ENCODE data around the gene MAST3. TPM values are rescaled to one million over a fixed set of nuclear protein-coding genes. Genes with fewer than 3 reads are reported as not detected.
A peak's percentile ranks its signal among the peaks of the same experiment; 100 is the strongest.

MAST3 gene
- total RNA-seq, 1 experiment from 2014 or later = 2.6 TPM

GRCh38 chr19:18176367-18177310 is 79.1 kb downstream of the MAST3 start:
- DNase-seq (ENCODE audit: low read depth) = no peak

DNA sequence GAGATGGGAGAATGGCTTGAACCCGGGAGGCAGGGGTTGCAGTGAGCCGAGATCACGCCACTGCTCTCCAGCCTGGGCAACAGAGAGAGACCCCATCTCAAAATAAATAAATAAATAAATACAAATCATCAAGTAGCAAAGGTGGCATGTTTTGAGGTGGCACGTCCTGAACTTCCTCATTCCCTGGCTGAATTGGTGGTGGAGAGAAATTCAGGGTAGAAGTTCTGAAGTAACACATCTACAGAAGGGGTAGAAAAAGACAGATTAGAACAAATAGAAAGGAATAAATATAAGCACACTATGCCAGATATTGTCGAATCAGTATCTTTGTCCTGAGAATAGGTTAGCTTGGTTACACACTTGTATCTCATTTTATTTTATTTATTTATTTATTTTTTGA is 82.4 kb downstream of the MAST3 start:
- DNase-seq (ENCODE audit: low read depth) = no peak

GRCh38 chr19:18183529-18183928 is 86.0 kb downstream of the MAST3 start:
- no peak for DNase-seq (ENCODE audit: low read depth)

GRCh38 chr19:18185538-18185937 is 88.0 kb downstream of the MAST3 start:
- no peak for DNase-seq (ENCODE audit: low read depth)

DNA sequence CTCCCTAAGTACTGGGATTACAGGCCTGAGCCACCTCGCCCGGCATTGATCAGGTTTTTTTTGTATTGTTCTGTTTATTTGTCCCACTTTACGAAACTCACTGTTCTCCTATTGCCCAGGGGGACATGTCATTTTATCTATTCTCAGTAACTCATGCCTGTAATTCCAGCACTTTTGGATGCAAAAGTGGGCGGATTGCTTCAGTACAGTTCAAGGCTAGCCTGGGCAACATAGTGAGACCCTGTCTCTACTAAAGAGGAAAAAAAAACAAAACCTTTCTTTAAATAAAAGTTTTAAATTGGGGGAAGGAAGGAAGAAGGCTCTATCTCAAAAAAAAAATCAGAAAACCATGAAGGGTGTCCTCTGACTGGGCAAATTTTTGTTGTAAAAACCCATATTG is 92.7 kb downstream of the MAST3 start:
- no peak for DNase-seq (ENCODE audit: low read depth)

DNA sequence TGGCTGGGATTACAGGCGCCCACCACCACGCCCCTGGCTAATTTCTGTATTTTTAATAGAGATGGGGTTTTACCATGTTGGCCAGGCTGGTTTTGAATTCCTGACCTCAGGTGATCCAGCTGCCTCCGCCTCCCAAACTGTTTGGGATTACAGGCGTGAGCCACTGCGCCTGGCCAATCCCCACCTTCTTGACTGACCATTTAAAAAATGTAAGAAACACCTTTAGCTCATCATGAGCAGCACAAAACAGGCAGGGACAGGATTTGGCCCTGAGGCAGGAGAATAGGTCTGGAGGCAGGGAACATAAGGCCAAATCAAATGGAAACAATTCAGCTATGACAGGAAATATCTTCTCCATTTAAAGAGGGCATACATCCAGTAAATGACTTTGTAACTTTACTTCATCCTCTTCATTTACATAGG is 94.1 kb downstream of the MAST3 start:
- DNase-seq (ENCODE audit: low read depth) = no peak

- DNase-seq (ENCODE audit: low read depth) = peak; percentile 100
Observed at GRCh38 chr19:18192673-18193387, 95.3 kb downstream of the MAST3 start, which contains the start of gene MPV17L2. Gene MPV17L2, plus strand, starts transcription at chr19:18193218. Its CDS starts 64 bp downstream, at chr19:18193282.

GRCh38 chr19:18193388-18194180 is 96.0 kb downstream of the MAST3 start:
- no peak for DNase-seq (ENCODE audit: low read depth)

DNA sequence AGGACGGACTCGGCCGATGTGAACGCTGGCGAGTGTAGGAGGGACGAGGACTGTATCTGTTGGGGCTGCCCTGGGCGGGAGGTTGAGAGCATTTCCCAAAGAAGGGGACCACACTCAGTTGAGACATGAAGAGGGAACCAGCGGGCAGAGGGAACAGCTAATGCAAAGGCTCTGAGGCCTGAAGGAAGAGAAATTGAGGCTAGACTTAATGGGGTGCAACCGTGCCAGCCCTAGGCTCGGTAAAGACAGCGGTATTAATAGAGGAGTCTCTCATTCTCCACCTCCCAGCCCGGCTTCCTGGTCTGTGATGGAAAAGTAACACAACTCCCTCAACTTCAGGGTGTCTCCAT is 96.6 kb downstream of the MAST3 start:
- no peak for DNase-seq (ENCODE audit: low read depth)

- DNase-seq (ENCODE audit: low read depth) = peak; percentile 64
Observed at GRCh38 chr19:18194554-18195238, 97.1 kb downstream of the MAST3 start.

DNA sequence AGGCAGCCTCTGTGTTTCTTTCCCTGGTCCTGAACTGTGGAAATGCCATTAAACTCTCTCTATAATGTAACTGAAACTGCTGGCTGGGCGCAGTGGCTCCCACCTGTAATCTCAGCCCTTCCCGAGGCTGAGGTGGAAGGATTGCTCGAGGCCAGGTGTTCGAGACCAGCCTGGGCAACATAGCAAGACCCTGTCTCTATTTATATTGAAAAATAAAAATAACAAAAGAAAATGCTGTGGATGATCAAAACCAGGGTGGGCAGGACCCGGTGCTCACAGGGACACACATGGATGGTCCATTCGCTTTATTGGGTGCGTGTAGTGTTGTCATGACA is 98.9 kb downstream of the MAST3 start:
- DNase-seq (ENCODE audit: low read depth) = no peak

DNA sequence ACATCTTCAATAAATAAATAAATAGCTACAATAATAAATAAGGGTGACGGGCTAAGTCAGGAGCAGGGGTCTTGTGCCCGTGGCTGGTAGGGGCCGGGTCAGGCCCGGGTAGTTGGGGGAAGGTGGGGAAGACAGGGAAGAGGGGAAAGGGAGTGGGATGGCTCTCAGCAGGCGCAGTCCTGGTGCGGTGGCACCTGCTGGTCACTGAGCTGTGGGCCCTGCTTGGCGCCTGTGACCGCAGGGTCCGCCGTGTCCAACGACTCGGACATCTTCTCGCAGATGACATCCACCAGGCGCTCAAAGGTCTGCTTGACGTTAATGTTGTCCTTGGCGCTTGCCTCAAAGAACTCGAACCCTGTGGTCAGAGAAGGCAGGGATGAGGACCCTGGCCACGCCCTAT is 99.7 kb downstream of the MAST3 start:
- DNase-seq (ENCODE audit: low read depth) = no peak

DNA sequence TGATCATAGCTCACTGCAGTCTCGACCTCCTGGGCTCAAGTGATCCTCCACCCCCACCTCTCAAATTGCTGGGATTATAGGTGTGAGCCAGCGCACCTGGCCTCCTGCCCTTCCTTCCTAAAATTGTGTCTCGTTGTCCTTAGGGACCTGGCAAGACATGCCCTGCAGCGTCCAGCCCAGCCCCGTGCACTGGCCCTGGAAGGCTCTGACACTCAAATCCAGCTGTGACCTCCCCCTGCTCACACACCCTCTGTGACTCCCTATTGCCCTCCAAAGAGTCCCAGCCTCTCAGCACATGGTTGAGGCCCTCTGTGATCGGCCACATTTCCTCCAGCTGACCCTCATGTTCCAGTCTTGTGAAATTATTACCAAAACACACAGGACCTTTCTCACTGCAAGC is 100.4 kb downstream of the MAST3 start:
- DNase-seq (ENCODE audit: low read depth) = no peak

- no peak for DNase-seq (ENCODE audit: low read depth)
Observed at GRCh38 chr19:18198374-18198773, 100.8 kb downstream of the MAST3 start.

Other genes starting within 250 kb of the MAST3 start
- gene JAK3, start 249.8 kb upstream of the MAST3 start, total RNA-seq (2014; rRNA removed; shearing (Covaris generic)) = 0.59 and 1.3 TPM in 2 replicates
- 1,191 and 1,205 TPM in 2 replicates for gene RPL18A, start 237.9 kb upstream of the MAST3 start, total RNA-seq (2014; rRNA removed; shearing (Covaris generic))
- not detected in 2 replicates for gene SLC5A5, start 225.8 kb upstream of the MAST3 start, total RNA-seq (2014; rRNA removed; shearing (Covaris generic))
- 54.3 and 56.7 TPM in 2 replicates for gene CCDC124, start 164.8 kb upstream of the MAST3 start, total RNA-seq (2014; rRNA removed; shearing (Covaris generic))
- 0.20 TPM in 1 of 2 replicates, not detected in the other for gene KCNN1, start 130.7 kb upstream of the MAST3 start, total RNA-seq (2014; rRNA removed; shearing (Covaris generic))
- 8.8 and 11.3 TPM in 2 replicates for gene ARRDC2, start 89.6 kb upstream of the MAST3 start, total RNA-seq (2014; rRNA removed; shearing (Covaris generic))
- gene IL12RB1, start 10.8 kb upstream of the MAST3 start, total RNA-seq (2014; rRNA removed; shearing (Covaris generic)) = 2.3 and 4.3 TPM in 2 replicates
- gene PIK3R2, start 55.4 kb downstream of the MAST3 start, total RNA-seq (2014; rRNA removed; shearing (Covaris generic)) = 11.3 and 11.7 TPM in 2 replicates
- gene IFI30, start 76.0 kb downstream of the MAST3 start, total RNA-seq (2014; rRNA removed; shearing (Covaris generic)) = 56.0 and 69.6 TPM in 2 replicates
- gene MPV17L2, start 95.4 kb downstream of the MAST3 start, total RNA-seq (2014; rRNA removed; shearing (Covaris generic)) = 18.6 and 23.5 TPM in 2 replicates
- 1.7 and 3.6 TPM in 2 replicates for gene RAB3A, start 106.3 kb downstream of the MAST3 start, total RNA-seq (2014; rRNA removed; shearing (Covaris generic))
- gene PDE4C, start 128.7 kb downstream of the MAST3 start, total RNA-seq (2014; rRNA removed; shearing (Covaris generic)) = 0.10 and 0.60 TPM in 2 replicates
- gene IQCN, start 176.7 kb downstream of the MAST3 start, total RNA-seq (2014; rRNA removed; shearing (Covaris generic)) = 0.29 and 0.36 TPM in 2 replicates
- gene JUND, start 183.8 kb downstream of the MAST3 start, total RNA-seq (2014; rRNA removed; shearing (Covaris generic)) = 22.0 and 60.8 TPM in 2 replicates
- 385 and 496 TPM in 2 replicates for gene LSM4, start 225.3 kb downstream of the MAST3 start, total RNA-seq (2014; rRNA removed; shearing (Covaris generic))
- 10.7 and 11.9 TPM in 2 replicates for gene PGPEP1, start 242.8 kb downstream of the MAST3 start, total RNA-seq (2014; rRNA removed; shearing (Covaris generic))